ENCODE results near the gene NEAT1. TPM values are rescaled to one million over a fixed set of nuclear protein-coding genes. Genes with fewer than 3 reads are reported as not detected.

NEAT1 gene
- polyA plus RNA-seq, 1 donor from 2014 or later, result 4.2 TPM

- no peaks in the 10 kb centered on the region for H3F3A ChIP-seq (ENCODE audit: insufficient read depth, low read length, poor library complexity, severe bottlenecking)
- no peaks in the 10 kb centered on the region for H4K20me1 ChIP-seq (ENCODE audit: insufficient read depth)
- no peaks in the 10 kb centered on the region for H3K9me2 ChIP-seq (ENCODE audit: insufficient read depth, low read length)
- peak overlapping the region; percentile 68 for H3K9ac ChIP-seq (ENCODE audit: low read length)
- TF ChIP-seq RAD21 (conservative IDR thresholded peaks at IDR 0.05) (no peak), POLR2AphosphoS5 (IDR thresholded peaks at IDR 0.05) (no peak), EZH2 (IDR thresholded peaks at IDR 0.05; ENCODE audit: borderline replicate concordance, insufficient read depth, low read length, poor library complexity, severe bottlenecking) (no peak), EP300 (conservative IDR thresholded peaks at IDR 0.05; ENCODE audit: poor library complexity, severe bottlenecking) (no peak), CTCF (IDR thresholded peaks at IDR 0.05; ENCODE audit: poor library complexity, severe bottlenecking) (no peak), REST (IDR thresholded peaks at IDR 0.05; ENCODE audit: borderline replicate concordance) (no peak), MXI1 (conservative IDR thresholded peaks at IDR 0.05; ENCODE audit: poor library complexity, severe bottlenecking) (no peak), SMC3 (conservative IDR thresholded peaks at IDR 0.05; ENCODE audit: poor library complexity) (no peak), TAF1 (IDR thresholded peaks at IDR 0.05; ENCODE audit: low read depth) (no peak)
- no peak overlapping the region for H3K4me3 ChIP-seq (ENCODE audit: low read length)
- no peaks in the 10 kb centered on the region for H3K36me3 ChIP-seq (ENCODE audit: insufficient read depth, low read length)
- H3K79me2 ChIP-seq (replicated peaks; ENCODE audit: insufficient read depth, low read length), result peaks cover 53% of the 10 kb centered on the region
- no peak overlapping the region for H3K4me2 ChIP-seq (ENCODE audit: low read length)
- no peak overlapping the region for H3K27ac ChIP-seq (ENCODE audit: low read length)
- no peaks in the 10 kb centered on the region for H3K27me3 ChIP-seq (ENCODE audit: insufficient read depth, low read depth, low read length)
- H2AFZ ChIP-seq (ENCODE audit: low read depth, low read length), result no peak overlapping the region
- H3K9me3 ChIP-seq (ENCODE audit: low read length), result no peaks in the 10 kb centered on the region
Observed at GRCh38 chr11:65414776-65415498, 7.7 kb upstream of the NEAT1 start.

- TF ChIP-seq EZH2 (IDR thresholded peaks at IDR 0.05; ENCODE audit: borderline replicate concordance, insufficient read depth, low read length, poor library complexity, severe bottlenecking), result no peak
- no peak for TF ChIP-seq MXI1 (conservative IDR thresholded peaks at IDR 0.05; ENCODE audit: poor library complexity, severe bottlenecking)
- no peak for TF ChIP-seq EP300 (conservative IDR thresholded peaks at IDR 0.05; ENCODE audit: poor library complexity, severe bottlenecking)
- no peak for TF ChIP-seq TAF1 (IDR thresholded peaks at IDR 0.05; ENCODE audit: low read depth)
- no peak for TF ChIP-seq POLR2AphosphoS5 (IDR thresholded peaks at IDR 0.05)
- TF ChIP-seq REST (IDR thresholded peaks at IDR 0.05; ENCODE audit: borderline replicate concordance), result no peak
- no peak for TF ChIP-seq RAD21 (conservative IDR thresholded peaks at IDR 0.05)
- TF ChIP-seq SMC3 (conservative IDR thresholded peaks at IDR 0.05; ENCODE audit: poor library complexity), result no peak
- TF ChIP-seq CTCF (IDR thresholded peaks at IDR 0.05; ENCODE audit: poor library complexity, severe bottlenecking), result no peak
- peak overlapping the region; percentile 97 for H3K4me2 ChIP-seq (ENCODE audit: low read length)
- H3K27ac ChIP-seq (ENCODE audit: low read length), result peak overlapping the region; percentile 40
- H3K79me2 ChIP-seq (replicated peaks; ENCODE audit: insufficient read depth, low read length), result peaks cover 61% of the 10 kb centered on the region
- no peaks in the 10 kb centered on the region for H3K9me2 ChIP-seq (ENCODE audit: insufficient read depth, low read length)
- no peaks in the 10 kb centered on the region for H3F3A ChIP-seq (ENCODE audit: insufficient read depth, low read length, poor library complexity, severe bottlenecking)
- H2AFZ ChIP-seq (ENCODE audit: low read depth, low read length), result no peak overlapping the region
- peak overlapping the region; percentile 65 for H3K4me3 ChIP-seq (ENCODE audit: low read length)
- no peaks in the 10 kb centered on the region for H3K36me3 ChIP-seq (ENCODE audit: insufficient read depth, low read length)
- no peaks in the 10 kb centered on the region for H4K20me1 ChIP-seq (ENCODE audit: insufficient read depth)
- no peaks in the 10 kb centered on the region for H3K9me3 ChIP-seq (ENCODE audit: low read length)
- peak overlapping the region; percentile 68 for H3K9ac ChIP-seq (ENCODE audit: low read length)
- H3K27me3 ChIP-seq (ENCODE audit: insufficient read depth, low read depth, low read length), result no peaks in the 10 kb centered on the region
Observed at GRCh38 chr11:65415499-65416340, 6.9 kb upstream of the NEAT1 start.

Measured in neural cell (in vitro differentiated cells).